GM18868 (cell line): Measurements from ENCODE around the gene BABAM2.

Experiments
- ATAC-seq: cut with Tn5 transposase; IDR thresholded peaks from one replicate; pipeline ENCODE4 v1.9.1; 2021; ENCODE audit warnings: mild to moderate bottlenecking, moderate library complexity; ENCODE audit not compliant: unreplicated experiment

The BABAM2 gene

GRCh38 chr2:28150994-28151393 is 260.5 kb downstream of the BABAM2 start:
- no peak for ATAC-seq

GRCh38 chr2:28152585-28153280 is 262.2 kb downstream of the BABAM2 start:
- ATAC-seq: no peak

GRCh38 chr2:28153851-28154250 is 263.3 kb downstream of the BABAM2 start:
- no peak for ATAC-seq

- ATAC-seq: no peak
Measured at GRCh38 chr2:28155086-28155485, 264.6 kb downstream of the BABAM2 start.

GRCh38 chr2:28155627-28156026 is 265.1 kb downstream of the BABAM2 start:
- ATAC-seq: no peak

GRCh38 chr2:28158791-28159190 is 268.3 kb downstream of the BABAM2 start:
- no peak for ATAC-seq

GRCh38 chr2:28160986-28161425 is 270.5 kb downstream of the BABAM2 start:
- no peak for ATAC-seq

GRCh38 chr2:28161466-28161865 is 270.9 kb downstream of the BABAM2 start:
- no peak for ATAC-seq

GRCh38 chr2:28162564-28162963 is 272.0 kb downstream of the BABAM2 start:
- no peak for ATAC-seq

GRCh38 chr2:28163028-28163427 is 272.5 kb downstream of the BABAM2 start:
- no peak for ATAC-seq

GRCh38 chr2:28163627-28164279 is 273.2 kb downstream of the BABAM2 start:
- no peak for ATAC-seq

GRCh38 chr2:28164280-28164801 is 273.8 kb downstream of the BABAM2 start:
- no peak for ATAC-seq

GRCh38 chr2:28165087-28165635 is 274.6 kb downstream of the BABAM2 start:
- ATAC-seq: no peak

- no peak for ATAC-seq
Measured at GRCh38 chr2:28166956-28167355, 276.4 kb downstream of the BABAM2 start.

- no peak for ATAC-seq
Measured at GRCh38 chr2:28168376-28168775, 277.8 kb downstream of the BABAM2 start.

GRCh38 chr2:28169492-28169891 is 279.0 kb downstream of the BABAM2 start:
- ATAC-seq: no peak

GRCh38 chr2:28172114-28172898 is 281.8 kb downstream of the BABAM2 start:
- ATAC-seq: no peak

- ATAC-seq: no peak
Measured at GRCh38 chr2:28173377-28173776, 282.8 kb downstream of the BABAM2 start.

- no peak for ATAC-seq
Measured at GRCh38 chr2:28174211-28174610, 283.7 kb downstream of the BABAM2 start.

GRCh38 chr2:28175028-28175427 is 284.5 kb downstream of the BABAM2 start:
- ATAC-seq: no peak

- ATAC-seq: no peak
Measured at GRCh38 chr2:28178946-28179345, 288.4 kb downstream of the BABAM2 start.
